NB4 (cell line): ENCODE data around the gene C10orf53.
A peak's percentile ranks its signal among the peaks of the same experiment; 100 is the strongest.

Source experiments
- DNase-seq: peaks from one replicate; pipeline ENCODE4 v3.0.0; 2010; ENCODE audit warnings: low read depth
- H3K4me3 ChIP-seq: one replicate; pipeline ENCODE4 v1.5.1; 2011; ENCODE audit warnings: mild to moderate bottlenecking, low read depth, low read length, moderate library complexity
- MYC ChIP-seq: IDR thresholded peaks from 2 replicates; pipeline ENCODE4 v1.6.1; 2011; ENCODE audit warnings: low read depth, low read length
- POLR2A ChIP-seq: IDR thresholded peaks from 2 replicates; pipeline ENCODE4 v1.6.1; 2011; ENCODE audit warnings: mild to moderate bottlenecking; ENCODE audit not compliant: insufficient read length; ENCODE audit errors: extremely low read depth
- TF ChIP-seq, protein P1 (sequence below): IDR thresholded peaks from 2 replicates; pipeline ENCODE4 v1.6.1; 2011; ENCODE audit warnings: low read depth, low read length
- TF ChIP-seq, protein P2 (sequence below): IDR thresholded peaks from one replicate; pipeline ENCODE4 v1.5.1; 2012; ENCODE audit warnings: low read depth, low read length

The C10orf53 gene

DNA sequence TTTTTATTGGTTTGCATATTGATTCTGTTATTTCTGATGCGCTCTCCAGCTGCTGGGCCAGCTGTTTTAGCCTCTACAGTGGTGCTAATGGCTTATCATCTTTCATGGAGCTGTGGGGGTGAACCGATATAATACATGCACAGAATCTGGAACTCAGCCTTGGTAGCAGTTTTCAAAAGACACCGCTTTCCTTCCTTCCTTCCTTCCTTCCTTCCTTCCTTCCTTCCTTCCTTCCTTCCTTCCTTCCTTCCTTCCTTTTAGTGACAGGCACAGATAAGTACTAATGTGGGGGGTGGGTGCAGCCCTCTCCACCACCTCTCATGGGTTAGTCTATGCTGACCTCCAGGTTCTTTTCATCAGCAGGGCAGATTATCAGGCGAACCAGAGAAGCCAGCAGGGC, 31.9 kb upstream of the C10orf53 start:
- no peak for DNase-seq
- TF ChIP-seq, protein P1, sequence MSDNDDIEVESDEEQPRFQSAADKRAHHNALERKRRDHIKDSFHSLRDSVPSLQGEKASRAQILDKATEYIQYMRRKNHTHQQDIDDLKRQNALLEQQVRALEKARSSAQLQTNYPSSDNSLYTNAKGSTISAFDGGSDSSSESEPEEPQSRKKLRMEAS = no peak
- no peak for TF ChIP-seq POLR2A
- peak overlapping the region; percentile 87 for H3K4me3 ChIP-seq

DNA sequence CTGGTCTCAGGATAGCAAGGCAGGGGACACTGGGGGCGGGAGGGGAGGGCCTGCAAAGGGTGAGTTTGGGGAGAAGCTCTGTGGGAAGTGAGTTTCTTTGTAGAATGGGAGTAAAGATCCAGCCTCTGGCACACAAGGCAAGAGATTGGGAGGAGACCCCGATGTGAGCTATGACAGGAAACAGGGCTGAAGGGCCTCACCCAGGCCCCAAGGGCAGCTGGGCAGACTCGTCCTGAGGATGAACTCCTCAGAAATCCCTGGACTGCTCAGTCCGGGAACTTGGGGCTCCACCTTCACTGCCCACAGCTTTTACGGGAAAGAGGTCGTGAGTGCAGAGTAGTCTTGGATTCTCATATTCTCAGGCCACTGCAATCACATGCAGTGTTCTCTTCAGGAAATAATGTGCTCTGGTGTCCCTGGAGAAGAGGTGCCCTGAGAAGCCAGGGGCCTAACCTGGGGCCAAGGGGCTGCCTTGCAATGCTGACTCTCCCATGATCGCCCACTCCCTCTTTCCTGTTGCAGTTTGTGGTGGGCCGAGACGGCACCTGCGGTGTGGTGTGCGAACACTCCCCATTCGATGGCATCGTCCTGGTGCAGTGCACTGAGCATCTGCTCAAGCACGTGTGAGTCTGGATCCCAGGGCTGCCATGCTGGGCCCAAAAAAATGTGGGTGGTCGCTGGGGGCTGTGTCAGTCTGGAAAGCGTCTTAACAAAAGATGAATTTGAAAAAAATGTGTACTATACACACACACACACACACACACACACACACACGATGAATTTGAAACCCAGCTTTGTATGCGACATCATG, 31.3 kb upstream of the C10orf53 start:
- TF ChIP-seq POLR2A = peak; percentile 41
- TF ChIP-seq, protein P1 = peak; percentile 89
- TF ChIP-seq, protein P2, sequence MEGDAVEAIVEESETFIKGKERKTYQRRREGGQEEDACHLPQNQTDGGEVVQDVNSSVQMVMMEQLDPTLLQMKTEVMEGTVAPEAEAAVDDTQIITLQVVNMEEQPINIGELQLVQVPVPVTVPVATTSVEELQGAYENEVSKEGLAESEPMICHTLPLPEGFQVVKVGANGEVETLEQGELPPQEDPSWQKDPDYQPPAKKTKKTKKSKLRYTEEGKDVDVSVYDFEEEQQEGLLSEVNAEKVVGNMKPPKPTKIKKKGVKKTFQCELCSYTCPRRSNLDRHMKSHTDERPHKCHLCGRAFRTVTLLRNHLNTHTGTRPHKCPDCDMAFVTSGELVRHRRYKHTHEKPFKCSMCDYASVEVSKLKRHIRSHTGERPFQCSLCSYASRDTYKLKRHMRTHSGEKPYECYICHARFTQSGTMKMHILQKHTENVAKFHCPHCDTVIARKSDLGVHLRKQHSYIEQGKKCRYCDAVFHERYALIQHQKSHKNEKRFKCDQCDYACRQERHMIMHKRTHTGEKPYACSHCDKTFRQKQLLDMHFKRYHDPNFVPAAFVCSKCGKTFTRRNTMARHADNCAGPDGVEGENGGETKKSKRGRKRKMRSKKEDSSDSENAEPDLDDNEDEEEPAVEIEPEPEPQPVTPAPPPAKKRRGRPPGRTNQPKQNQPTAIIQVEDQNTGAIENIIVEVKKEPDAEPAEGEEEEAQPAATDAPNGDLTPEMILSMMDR = no peak
- peak; percentile 96 for TF ChIP-seq MYC
- DNase-seq = peak; percentile 98
- H3K4me3 ChIP-seq = peak overlapping the region; percentile 87

DNA sequence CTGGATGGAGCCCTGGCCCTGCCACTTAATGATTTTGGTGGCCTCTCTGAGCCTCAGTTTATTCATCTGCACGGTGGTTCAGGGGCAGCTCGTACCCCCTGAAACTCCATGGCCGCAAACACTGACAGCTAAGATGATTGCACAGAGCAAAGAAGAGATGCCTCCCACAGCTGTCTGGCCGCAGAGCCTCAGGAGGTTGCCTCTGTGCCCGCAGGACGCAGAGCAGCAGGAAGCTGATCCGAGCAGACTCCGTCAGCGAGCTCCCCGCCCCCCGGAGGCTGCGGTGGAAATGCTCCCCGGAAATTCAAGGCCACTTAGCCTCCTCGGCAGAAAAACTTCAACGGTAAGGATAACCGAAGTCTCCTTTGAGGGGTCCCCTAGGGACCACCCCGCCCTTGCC, 30.2 kb upstream of the C10orf53 start:
- H3K4me3 ChIP-seq = peak overlapping the region; percentile 87
- TF ChIP-seq POLR2A (peak; percentile 67), MYC (no peak)
- TF ChIP-seq, protein P1 = no peak
- TF ChIP-seq, protein P2 = no peak
- peak; percentile 99 for DNase-seq

DNA sequence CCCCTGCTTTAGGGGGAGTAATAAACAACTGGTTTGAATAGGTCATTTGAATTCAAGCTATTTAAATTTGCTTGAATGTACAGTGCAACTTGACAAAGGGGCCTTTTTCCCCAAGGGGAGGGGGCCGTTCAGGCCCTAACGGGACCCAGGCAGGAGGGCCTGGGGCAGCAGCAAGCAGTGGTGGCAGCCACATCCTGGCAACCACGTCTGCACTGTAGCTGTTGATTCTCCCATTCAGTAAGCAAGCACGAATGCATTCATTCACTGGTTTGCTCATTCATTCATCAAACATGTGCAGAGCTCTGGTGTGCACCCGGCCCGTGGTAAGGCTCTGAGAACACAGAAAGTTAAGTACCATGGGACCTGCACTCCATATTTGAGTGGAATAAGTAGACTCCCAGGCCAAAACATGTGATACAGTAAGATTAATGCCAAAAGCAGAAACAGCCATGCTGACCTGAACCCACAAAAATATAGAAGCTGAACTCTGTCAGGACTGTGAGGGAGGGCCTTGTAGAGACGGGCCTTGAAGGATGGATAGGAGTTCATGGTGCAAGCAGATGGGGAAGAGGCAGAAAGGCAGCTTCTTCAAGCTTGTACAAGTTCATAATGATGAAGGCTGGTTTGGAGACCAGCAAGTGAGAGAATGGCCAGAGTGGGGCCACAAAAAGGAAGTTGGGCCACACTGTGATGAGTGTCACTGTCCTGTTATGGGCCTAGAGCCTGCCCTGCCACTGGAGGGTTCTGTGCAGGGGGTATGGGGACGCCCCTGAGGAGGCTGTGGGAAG, 29.3 kb upstream of the C10orf53 start:
- H3K4me3 ChIP-seq = peak overlapping the region; percentile 87
- peak; percentile 73 for DNase-seq
- TF ChIP-seq MYC = peak; percentile 8; the same call in 1 of the 2 replicates
- TF ChIP-seq, protein P1 = peak; percentile 15; the same call in 1 of the 2 replicates
- no peak for TF ChIP-seq POLR2A
- TF ChIP-seq, protein P2 = no peak

DNA sequence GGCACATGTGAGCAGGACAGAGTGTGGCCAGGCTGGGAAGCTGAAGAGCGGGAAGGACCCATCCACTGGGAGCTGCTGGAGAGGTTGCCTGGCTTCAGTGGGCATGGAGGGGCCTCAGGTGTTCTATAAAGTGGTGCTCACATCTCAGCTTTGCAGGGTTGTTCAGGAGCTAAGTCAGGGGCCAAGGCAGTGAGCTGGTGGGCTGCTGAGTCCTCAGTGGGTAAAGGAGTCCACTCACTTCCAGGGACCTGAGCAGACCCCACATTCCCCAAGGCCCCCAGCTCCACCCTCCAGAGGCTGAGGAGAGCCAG, 28.8 kb upstream of the C10orf53 start:
- peak overlapping the region; percentile 87 for H3K4me3 ChIP-seq
- no peak for DNase-seq
- no peak for TF ChIP-seq MYC
- TF ChIP-seq, protein P1 = no peak
- TF ChIP-seq, protein P2 = no peak
- TF ChIP-seq POLR2A = no peak
